Measurements from ENCODE around the gene HTR4. TPM values are rescaled to one million over a fixed set of nuclear protein-coding genes. Genes with fewer than 3 reads are reported as not detected.

The HTR4 gene
- total RNA-seq, 1 experiment from 2014 or later = not detected

- TF ChIP-seq, protein P1, sequence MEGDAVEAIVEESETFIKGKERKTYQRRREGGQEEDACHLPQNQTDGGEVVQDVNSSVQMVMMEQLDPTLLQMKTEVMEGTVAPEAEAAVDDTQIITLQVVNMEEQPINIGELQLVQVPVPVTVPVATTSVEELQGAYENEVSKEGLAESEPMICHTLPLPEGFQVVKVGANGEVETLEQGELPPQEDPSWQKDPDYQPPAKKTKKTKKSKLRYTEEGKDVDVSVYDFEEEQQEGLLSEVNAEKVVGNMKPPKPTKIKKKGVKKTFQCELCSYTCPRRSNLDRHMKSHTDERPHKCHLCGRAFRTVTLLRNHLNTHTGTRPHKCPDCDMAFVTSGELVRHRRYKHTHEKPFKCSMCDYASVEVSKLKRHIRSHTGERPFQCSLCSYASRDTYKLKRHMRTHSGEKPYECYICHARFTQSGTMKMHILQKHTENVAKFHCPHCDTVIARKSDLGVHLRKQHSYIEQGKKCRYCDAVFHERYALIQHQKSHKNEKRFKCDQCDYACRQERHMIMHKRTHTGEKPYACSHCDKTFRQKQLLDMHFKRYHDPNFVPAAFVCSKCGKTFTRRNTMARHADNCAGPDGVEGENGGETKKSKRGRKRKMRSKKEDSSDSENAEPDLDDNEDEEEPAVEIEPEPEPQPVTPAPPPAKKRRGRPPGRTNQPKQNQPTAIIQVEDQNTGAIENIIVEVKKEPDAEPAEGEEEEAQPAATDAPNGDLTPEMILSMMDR (conservative IDR thresholded peaks at IDR 0.05) = no peak
- no peak overlapping the region for H2BK120ac ChIP-seq (ENCODE audit: low read depth, low read length, poor library complexity, severe bottlenecking)
- H2AK5ac ChIP-seq (ENCODE audit: insufficient read length, low read length) = no peak overlapping the region
- H4K5ac ChIP-seq (ENCODE audit: insufficient read length, low read depth, low read length) = no peak overlapping the region
- H2BK12ac ChIP-seq (ENCODE audit: insufficient read length, low read depth, low read length) = no peak overlapping the region
- H3K4ac ChIP-seq (ENCODE audit: low read depth, low read length) = no peak overlapping the region
- Mint-ChIP-seq H3K27ac (no peak overlapping the region), H3K27me3 (ENCODE audit: low read depth) (peaks cover under 1% of the 10 kb centered on the region; the same call in 1 of the 2 replicates), H3K4me1 (no peaks in the 10 kb centered on the region), H3K9me3 (no peaks in the 10 kb centered on the region), H3K4me3 (no peak overlapping the region), H3K36me3 (ENCODE audit: insufficient read depth in 1 of 3, low read depth in 3 of 3) (no peaks in the 10 kb centered on the region)
- no peak overlapping the region for H3K56ac ChIP-seq (ENCODE audit: insufficient read length, low read depth, low read length)
- no peak overlapping the region for H2AFZ ChIP-seq (ENCODE audit: low read length)
- H3K79me2 ChIP-seq (ENCODE audit: insufficient read depth, low read length) = no peaks in the 10 kb centered on the region
- no peaks in the 10 kb centered on the region for H3K79me1 ChIP-seq (ENCODE audit: insufficient read depth, low read depth, low read length, poor library complexity, severe bottlenecking)
- H4K8ac ChIP-seq (replicated peaks; ENCODE audit: insufficient read length, low read depth, low read length) = no peak overlapping the region
- no peak overlapping the region for H3T11ph ChIP-seq (ENCODE audit: low read length)
- H4K20me1 ChIP-seq (ENCODE audit: control insufficient read depth, insufficient read depth, insufficient read length) = no peaks in the 10 kb centered on the region
- H3K4me1 ChIP-seq (ENCODE audit: insufficient read depth, low read length) = no peaks in the 10 kb centered on the region
- no peak overlapping the region for H4K91ac ChIP-seq (ENCODE audit: insufficient read length, low read depth, low read length)
- no peak overlapping the region for H2BK15ac ChIP-seq (ENCODE audit: low read depth, low read length)
- H3K27ac ChIP-seq (ENCODE audit: insufficient read length, low read depth, low read length) = no peak overlapping the region
- DNase-seq = no peak
- H2BK5ac ChIP-seq (ENCODE audit: insufficient read length, low read length) = no peak overlapping the region
- no peaks in the 10 kb centered on the region for H3K23me2 ChIP-seq (ENCODE audit: insufficient read length, low read depth, low read length, poor library complexity, severe bottlenecking)
- no peak overlapping the region for H3K14ac ChIP-seq (ENCODE audit: insufficient read depth, low read length)
- no peak overlapping the region for H3K4me2 ChIP-seq (ENCODE audit: insufficient read depth, insufficient read length, low read length)
- H2BK20ac ChIP-seq (ENCODE audit: low read depth, low read length, poor library complexity, severe bottlenecking) = no peak overlapping the region
- no peak overlapping the region for H3K9ac ChIP-seq (ENCODE audit: extremely low read depth, insufficient read length, low read length)
- no peaks in the 10 kb centered on the region for H3K27me3 ChIP-seq (ENCODE audit: insufficient read depth, low read length)
- no peaks in the 10 kb centered on the region for H3K9me3 ChIP-seq (ENCODE audit: control insufficient read depth, low read depth, low read length)
- H3K23ac ChIP-seq (ENCODE audit: insufficient read length, low read depth, low read length) = no peak overlapping the region
- H3K18ac ChIP-seq (ENCODE audit: insufficient read length, low read depth, low read length) = no peak overlapping the region
Observed at GRCh38 chr5:148645527-148645926, 8.8 kb downstream of the HTR4 start.
